H1 (cell line): ENCODE measurements around the gene NPAS4. TPM values are rescaled to one million over a fixed set of nuclear protein-coding genes. Genes with fewer than 3 reads are reported as not detected.

ENCODE experiments used
- CTCF ChIA-PET: fragments of 300-600 bp; sonication (Branson Sonifier 250); formaldehyde crosslinking; loops from one replicate; lab custom pipeline; 2021; ENCODE audit not compliant: partially characterized antibody; lab: Charles Lee
- POLR2A ChIA-PET: fragments of 300-600 bp; sonication (Branson Sonifier 250); formaldehyde crosslinking; loops from one replicate; lab custom pipeline; 2021; ENCODE audit warnings: inconsistent platforms; ENCODE audit not compliant: partially characterized antibody; lab: Charles Lee
- DNase-seq, 2 experiments: peaks; one replicate each; pipeline versions ENCODE4 v3.0.0 to v3.0.0-alpha.2; 2010 to 2022; ENCODE audit warnings: low spot score in 2 of 2, low read depth in 1 of 2, mixed read lengths in 1 of 2
- FAIRE-seq: peaks from 2 replicates; lab custom pipeline; 2011; peaks lifted over from hg19 to GRCh38; lab: Jason Lieb, UNC
- H2AFZ ChIP-seq: 2 replicates; pipeline ENCODE4 v1.8.1; 2012; ENCODE audit warnings: low read length, inconsistent platforms
- H2AK5ac ChIP-seq: 2 replicates; pipeline ENCODE4 v1.6.1; 2013; ENCODE audit warnings: low read depth, low read length
- H2BK120ac ChIP-seq: replicated peaks from 2 replicates; pipeline ENCODE3; 2013; ENCODE audit warnings: low read depth, low read length, inconsistent platforms
- H2BK12ac ChIP-seq: 2 replicates; pipeline ENCODE4 v1.6.1; 2013; ENCODE audit warnings: low read depth, low read length
- H2BK15ac ChIP-seq: 2 replicates; pipeline ENCODE4 v1.6.1; 2013; ENCODE audit warnings: low read length
- H2BK20ac ChIP-seq: 2 replicates; pipeline ENCODE4 v1.6.1; 2013; ENCODE audit warnings: low read length
- H2BK5ac ChIP-seq: 2 replicates; pipeline ENCODE4 v1.6.1; 2013; ENCODE audit warnings: low read depth, low read length
- H3K14ac ChIP-seq: 2 replicates; pipeline ENCODE4 v1.6.1; 2013; ENCODE audit warnings: inconsistent platforms; ENCODE audit not compliant: insufficient read length
- H3K18ac ChIP-seq: 2 replicates; pipeline ENCODE4 v1.6.1; 2013; ENCODE audit warnings: low read length; ENCODE audit errors: extremely low read depth
- H3K23ac ChIP-seq: 2 replicates; pipeline ENCODE4 v1.6.1; 2013; ENCODE audit warnings: inconsistent platforms; ENCODE audit not compliant: insufficient read length
- H3K23me2 ChIP-seq: 2 replicates; pipeline ENCODE4 v1.6.1; 2013; ENCODE audit warnings: low read depth, low read length
- H3K27ac ChIP-seq: 2 replicates; pipeline ENCODE4 v1.6.1; 2011; ENCODE audit warnings: low read depth, low read length, inconsistent platforms
- H3K27me3 ChIP-seq, 4 experiments: replicated peaks in 1 of 4; 1 replicate in 1 of 4; 2 replicates in 3 of 4; pipeline versions ENCODE4 v1.6.1 to v1.8.1; 2011 to 2013; ENCODE audit warnings: low read length in 3 of 4, mild to moderate bottlenecking in 3 of 4, inconsistent platforms in 2 of 4, mixed read lengths in 2 of 4, moderate library complexity in 1 of 4; ENCODE audit not compliant: control insufficient read depth in 3 of 4, insufficient read depth in 3 of 4; ENCODE audit errors: extremely low read depth in 1 of 4
- H3K36me3 ChIP-seq, 4 experiments: 2 replicates each; pipeline versions ENCODE4 v1.6.1 to v1.8.1; 2011 to 2013; ENCODE audit warnings: mild to moderate bottlenecking in 4 of 4, low read length in 3 of 4, moderate library complexity in 2 of 4, control low read depth in 1 of 4, inconsistent platforms in 1 of 4; ENCODE audit not compliant: insufficient read depth in 4 of 4, control insufficient read depth in 2 of 4
- H3K4ac ChIP-seq: replicated peaks from 2 replicates; pipeline ENCODE3; 2013; ENCODE audit warnings: low read length, low read depth, mixed read lengths, inconsistent platforms; ENCODE audit not compliant: insufficient read length
- H3K4me1 ChIP-seq, 4 experiments: replicated peaks in 1 of 4; 1 replicate in 1 of 4; 2 replicates in 3 of 4; pipeline versions ENCODE4 v1.6.1 to v1.8.1; 2011 to 2013; ENCODE audit warnings: low read length in 3 of 4, inconsistent platforms in 2 of 4, mixed read lengths in 1 of 4; ENCODE audit not compliant: insufficient read depth in 4 of 4, control insufficient read depth in 3 of 4
- H3K4me2 ChIP-seq, 2 experiments: 2 replicates each; pipeline versions ENCODE4 v1.6.1 to v1.8.1; 2011 to 2013; ENCODE audit warnings: low read depth in 2 of 2, low read length in 2 of 2, control low read depth in 1 of 2, inconsistent platforms in 1 of 2, mild to moderate bottlenecking in 1 of 2; ENCODE audit not compliant: insufficient read depth in 1 of 2
- H3K4me3 ChIP-seq, 4 experiments: fragments of 200-600, 300-600 bp in 1 of 4; sonication (generic), shearing (Covaris generic), sonication (Bioruptor Twin) in 1 of 4; 2 replicates each; pipeline versions ENCODE4 v1.5.1 to v1.8.1; 2011 to 2016; ENCODE audit warnings: low read length in 4 of 4, low read depth in 3 of 4, control low read depth in 2 of 4, inconsistent platforms in 2 of 4, mild to moderate bottlenecking in 2 of 4, mixed read lengths in 1 of 4, moderate library complexity in 1 of 4; ENCODE audit not compliant: insufficient read depth in 2 of 4; ENCODE audit errors: extremely low read depth in 1 of 4
- H3K56ac ChIP-seq: replicated peaks from 2 replicates; pipeline ENCODE3; 2013; ENCODE audit warnings: low read depth, mild to moderate bottlenecking, mixed read lengths, low read length, inconsistent platforms; ENCODE audit not compliant: insufficient read length
- H3K79me1 ChIP-seq: 2 replicates; pipeline ENCODE4 v1.6.1; 2013; ENCODE audit warnings: low read depth, low read length, control low read depth
- H3K79me2 ChIP-seq, 2 experiments: 2 replicates each; pipeline versions ENCODE4 v1.6.1 to v1.8.1; 2012 to 2013; ENCODE audit warnings: low read length in 2 of 2, mild to moderate bottlenecking in 2 of 2, inconsistent platforms in 1 of 2; ENCODE audit not compliant: insufficient read depth in 2 of 2, control insufficient read depth in 1 of 2
- H3K9ac ChIP-seq, 4 experiments: replicated peaks in 1 of 4; 1 replicate in 1 of 4; 2 replicates in 3 of 4; pipeline versions ENCODE4 v1.6.1 to v1.8.1; 2011 to 2013; ENCODE audit warnings: low read depth in 3 of 4, low read length in 3 of 4, control low read depth in 2 of 4, mild to moderate bottlenecking in 2 of 4, moderate library complexity in 2 of 4, inconsistent platforms in 1 of 4; ENCODE audit errors: extremely low read depth in 1 of 4
- H3K9me3 ChIP-seq, 2 experiments: 2 replicates each; pipeline versions ENCODE4 v1.6.1 to v1.8.1; 2012 to 2013; ENCODE audit warnings: mild to moderate bottlenecking in 2 of 2, moderate library complexity in 2 of 2, control low read depth in 1 of 2, inconsistent platforms in 1 of 2, low read depth in 1 of 2, low read length in 1 of 2, mixed read lengths in 1 of 2; ENCODE audit not compliant: insufficient read depth in 2 of 2
- H4K20me1 ChIP-seq, 2 experiments: replicated peaks in 1 of 2; 2 replicates each; pipeline versions ENCODE3 to v1.8.1; 2011 to 2013; ENCODE audit warnings: inconsistent platforms in 2 of 2, low read length in 2 of 2, mild to moderate bottlenecking in 1 of 2; ENCODE audit not compliant: insufficient read depth in 2 of 2, control insufficient read depth in 1 of 2
- H4K5ac ChIP-seq: 2 replicates; pipeline ENCODE4 v1.6.1; 2013; ENCODE audit warnings: low read length, low read depth, mixed read lengths, inconsistent platforms; ENCODE audit not compliant: insufficient read length
- H4K8ac ChIP-seq: 2 replicates; pipeline ENCODE4 v1.8.0; 2013; ENCODE audit warnings: mild to moderate bottlenecking, moderate library complexity, low read length, inconsistent platforms; ENCODE audit not compliant: insufficient read depth; ENCODE audit errors: extremely low read depth
- H4K91ac ChIP-seq: replicated peaks from 2 replicates; pipeline ENCODE3; 2013; ENCODE audit warnings: low read length, mixed read lengths, inconsistent platforms; ENCODE audit not compliant: insufficient read length
- CBX8 ChIP-seq: fragments of 300-800, 300-1000 bp; sonication (generic); IDR thresholded peaks from 2 replicates; pipeline ENCODE4 v1.7.1; 2016; ENCODE audit warnings: low read depth, low read length, borderline replicate concordance
- HDAC6 ChIP-seq: IDR thresholded peaks from one replicate; pipeline ENCODE4 v1.7.1; 2012; ENCODE audit warnings: low read depth, mild to moderate bottlenecking, inconsistent platforms, low read length, moderate library complexity
- POU5F1 ChIP-seq: IDR thresholded peaks from 2 replicates; pipeline ENCODE4 v1.6.1; 2011; ENCODE audit warnings: low read depth, mild to moderate bottlenecking, low read length, moderate library complexity
- RAD21 ChIP-seq, 2 experiments: IDR thresholded peaks in 1 of 2; conservative IDR thresholded peaks in 1 of 2; 2 replicates each; pipeline ENCODE4 v1.6.1; 2011; ENCODE audit warnings: low read depth in 2 of 2, low read length in 2 of 2, improper control_type of control experiment in 1 of 2, inconsistent platforms in 1 of 2, mild to moderate bottlenecking in 1 of 2, moderate library complexity in 1 of 2
- RBBP5 ChIP-seq: IDR thresholded peaks from 2 replicates; pipeline ENCODE4 v1.7.1; 2012; ENCODE audit warnings: low read depth, mild to moderate bottlenecking, inconsistent platforms, low read length, moderate library complexity, borderline replicate concordance
- YY1 ChIP-seq: IDR thresholded peaks from 2 replicates; pipeline ENCODE4 v1.6.1; 2011; ENCODE audit warnings: low read depth, mild to moderate bottlenecking, low read length
- ZNF274 ChIP-seq: IDR thresholded peaks from 2 replicates; pipeline ENCODE4 v1.7.0; 2012; ENCODE audit warnings: low read length, borderline replicate concordance; ENCODE audit errors: extremely low read depth
- WGBS, 2 experiments: shearing (Covaris generic) in 1 of 2; methylation state at CpG; one replicate each; pipeline versions ENCODE4 v1.1.6 to v1.1.7; 2013 to 2015; ENCODE audit warnings: low lambda C conversion rate in 2 of 2, mixed read lengths in 2 of 2, inconsistent platforms in 1 of 2, low coverage in 1 of 2, missing lambda C conversion rate in 1 of 2; ENCODE audit not compliant: insufficient replicate concordance in 2 of 2, insufficient coverage in 1 of 2, insufficient read length in 1 of 2; ENCODE audit errors: extremely low coverage in 1 of 2, missing lambda C conversion rate in 1 of 2; 5-methylcytosine and 5-hydroxymethylcytosine counted together
- polyA plus RNA-seq, 7 experiments: library from polyadenylated mRNA; depleted of rRNA in 3 of 7; stranded (reverse) in 5 of 7; unstranded in 2 of 7; fragments of >200 nt in 5 of 7; fragments of 200-250 nt in 2 of 7; gene quantifications; 1 replicate in 5 of 7; 2 replicates in 1 of 7; 4 replicates in 1 of 7; pipeline versions ENCODE4 v1.2.1 to v1.2.3, GENCODE V29; 2011 to 2013; ENCODE audit warnings: missing spikeins in 2 of 7, mixed read lengths in 2 of 7
- total RNA-seq: library from RNA; stranded (reverse); fragmentation: NEBNext Ultra II Directional; extraction: Animal tissue kit (Norgen Biotek cat#: 25700); gene quantifications from 2 replicates; pipeline ENCODE4 v1.2.1, GENCODE V29; 2021
- TF ChIP-seq, protein P1 (sequence below): IDR thresholded peaks from 2 replicates; pipeline ENCODE4 v1.6.1; 2011; ENCODE audit warnings: low read length, improper control_type of control experiment
- TF ChIP-seq, protein P2 (sequence below): IDR thresholded peaks from 2 replicates; pipeline ENCODE4 v1.6.1; 2012; ENCODE audit warnings: inconsistent platforms

NPAS4 gene
- total and polyA plus RNA-seq, 2 of the 8 experiments (the other 6 are each of a cell fraction or from before 2014, with no cell fraction given): 0.73 to 0.99 TPM

DNA sequence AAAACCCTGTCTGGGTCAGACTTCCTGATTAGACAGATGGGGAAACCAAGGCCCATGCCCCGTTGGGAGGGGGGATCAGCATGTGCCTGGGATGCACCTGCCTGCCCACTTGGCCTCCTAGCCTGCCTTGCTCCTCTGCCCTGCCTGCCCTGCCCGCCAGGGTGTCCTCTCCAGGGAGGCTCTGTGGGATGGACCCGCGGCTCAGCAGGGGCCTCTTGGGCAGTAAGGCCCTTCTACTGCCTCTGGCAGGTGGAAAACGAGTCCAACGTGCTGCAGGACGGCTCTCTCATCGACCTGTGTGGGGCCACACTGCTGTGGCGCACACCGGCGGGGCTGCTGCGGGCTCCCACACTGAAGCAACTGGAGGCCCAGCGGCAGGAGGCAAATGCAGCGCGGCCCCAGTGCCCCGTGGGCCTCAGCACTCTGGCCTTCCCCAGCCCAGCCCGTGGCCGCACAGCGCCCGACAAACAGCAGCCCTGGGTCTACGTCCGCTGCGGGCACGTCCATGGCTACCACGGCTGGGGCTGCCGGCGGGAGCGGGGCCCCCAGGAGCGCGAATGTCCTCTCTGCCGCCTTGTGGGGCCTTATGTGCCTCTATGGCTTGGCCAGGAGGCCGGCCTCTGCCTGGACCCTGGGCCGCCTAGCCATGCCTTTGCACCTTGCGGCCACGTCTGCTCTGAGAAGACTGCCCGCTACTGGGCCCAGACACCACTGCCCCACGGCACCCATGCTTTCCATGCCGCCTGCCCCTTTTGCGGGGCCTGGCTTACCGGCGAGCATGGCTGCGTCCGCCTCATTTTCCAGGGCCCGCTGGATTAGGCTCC is 54.7 kb downstream of the NPAS4 start:
- no peaks in the 10 kb centered on the region for H3K79me2 ChIP-seq
- ChIA-PET POLR2A (interaction anchor here (1.1 to 6.1 kb wide), 4 partner anchors 7 to 20 kb away, joined by 3 to 85 read pairs (median 4); partner anchors contain the start of gene PELI3), CTCF (interaction anchor here (0.6 to 1.7 kb wide), 5 partner anchors 8 to 80 kb away, joined by 3 to 4 read pairs (median 4); partner anchors contain the start of gene MRPL11)
- no peaks in the 10 kb centered on the region; a peak in 2 of 8 replicates for H3K36me3 ChIP-seq
- no peak overlapping the region for H2BK20ac ChIP-seq
- no peak overlapping the region for H3K4me2 ChIP-seq
- H4K91ac ChIP-seq: no peak overlapping the region
- no peak overlapping the region for H2AK5ac ChIP-seq
- no peak overlapping the region for H2AFZ ChIP-seq
- H3K23ac ChIP-seq: no peak overlapping the region
- peaks cover 0 to 6% (median under 1%) of the 10 kb centered on the region in 4 experiments; a peak in 3 of 7 replicates for H3K4me1 ChIP-seq
- no peak overlapping the region for H2BK120ac ChIP-seq
- no peak overlapping the region for H2BK12ac ChIP-seq
- H3K9ac ChIP-seq: no peak overlapping the region
- FAIRE-seq (no peak), DNase-seq (peak in 1 of 2 experiments; percentile 44)
- peaks cover 2% of the 10 kb centered on the region in 2 experiments for H4K20me1 ChIP-seq
- H3K27ac ChIP-seq: no peak overlapping the region
- no peak overlapping the region for H3K14ac ChIP-seq
- H2BK5ac ChIP-seq: no peak overlapping the region
- H3K9me3 ChIP-seq: no peaks in the 10 kb centered on the region
- WGBS, 2 experiments: 88% methylated on average over 32 of the region's 44 CpGs; no CpG with 5 or more reads in 1 of the 2 experiments
- peak overlapping the region; percentile 42 for H4K8ac ChIP-seq
- no peaks in the 10 kb centered on the region for H3K27me3 ChIP-seq
- no peaks in the 10 kb centered on the region for H3K79me1 ChIP-seq
- peaks cover 5% of the 10 kb centered on the region; the same call in 1 of the 2 replicates for H3K23me2 ChIP-seq
- no peak overlapping the region for H3K4me3 ChIP-seq
- H2BK15ac ChIP-seq: no peak overlapping the region
- H3K56ac ChIP-seq: no peak overlapping the region
- no peak overlapping the region for H3K4ac ChIP-seq
- H4K5ac ChIP-seq: no peak overlapping the region
- no peak overlapping the region for H3K18ac ChIP-seq
- no peak for TF ChIP-seq CBX8
- TF ChIP-seq YY1: no peak
- TF ChIP-seq HDAC6: no peak
- no peak for TF ChIP-seq RBBP5
- no peak for TF ChIP-seq RAD21 (IDR thresholded peaks at IDR 0.05 in 1 of 2, conservative IDR thresholded peaks at IDR 0.05 in 1 of 2; ENCODE audit: low read depth in 2 of 2, low read length in 2 of 2)
- TF ChIP-seq, protein P1, sequence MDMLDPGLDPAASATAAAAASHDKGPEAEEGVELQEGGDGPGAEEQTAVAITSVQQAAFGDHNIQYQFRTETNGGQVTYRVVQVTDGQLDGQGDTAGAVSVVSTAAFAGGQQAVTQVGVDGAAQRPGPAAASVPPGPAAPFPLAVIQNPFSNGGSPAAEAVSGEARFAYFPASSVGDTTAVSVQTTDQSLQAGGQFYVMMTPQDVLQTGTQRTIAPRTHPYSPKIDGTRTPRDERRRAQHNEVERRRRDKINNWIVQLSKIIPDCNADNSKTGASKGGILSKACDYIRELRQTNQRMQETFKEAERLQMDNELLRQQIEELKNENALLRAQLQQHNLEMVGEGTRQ: no peak
- TF ChIP-seq, protein P2, sequence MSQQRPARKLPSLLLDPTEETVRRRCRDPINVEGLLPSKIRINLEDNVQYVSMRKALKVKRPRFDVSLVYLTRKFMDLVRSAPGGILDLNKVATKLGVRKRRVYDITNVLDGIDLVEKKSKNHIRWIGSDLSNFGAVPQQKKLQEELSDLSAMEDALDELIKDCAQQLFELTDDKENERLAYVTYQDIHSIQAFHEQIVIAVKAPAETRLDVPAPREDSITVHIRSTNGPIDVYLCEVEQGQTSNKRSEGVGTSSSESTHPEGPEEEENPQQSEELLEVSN: no peak
- TF ChIP-seq ZNF274: no peak
- no peak for TF ChIP-seq POU5F1
